HepG2 (cell line): ENCODE data around the gene TCN1. TPM values are rescaled to one million over a fixed set of nuclear protein-coding genes. Genes with fewer than 3 reads are reported as not detected.

ENCODE experiments used
- ARID2 ChIP-seq: sonication (generic); formaldehyde crosslinking; IDR thresholded peaks from 2 replicates; pipeline ENCODE4 v1.8.1; 2022; ENCODE audit warnings: mild to moderate bottlenecking, missing genetic modification reagents, borderline replicate concordance
- HNRNPK ChIP-seq: fragments of 200-400 bp; formaldehyde crosslinking; IDR thresholded peaks from 2 replicates; pipeline ENCODE4 v1.6.1; 2018; ENCODE audit warnings: low read length, low read depth, moderate library complexity, mild to moderate bottlenecking; ENCODE audit not compliant: poor library complexity, severe bottlenecking
- KLF16 ChIP-seq, 2 experiments: sonication (generic) in 1 of 2; formaldehyde crosslinking in 1 of 2; IDR thresholded peaks; 2 replicates each; pipeline versions ENCODE4 v1.6.1 to v1.8.0; 2016 to 2023; ENCODE audit warnings: missing genetic modification reagents in 2 of 2, missing compliant biosample characterization in 1 of 2
- MTA1 ChIP-seq: sonication (generic); formaldehyde crosslinking; IDR thresholded peaks from 2 replicates; pipeline ENCODE4 v1.4.0; 2020; ENCODE audit warnings: missing genetic modification reagents, mild to moderate bottlenecking, borderline replicate concordance
- NFATC3 ChIP-seq: sonication (generic); formaldehyde crosslinking; IDR thresholded peaks from 2 replicates; pipeline ENCODE4 v1.5.1; 2020; ENCODE audit warnings: mild to moderate bottlenecking, missing genetic modification reagents
- NR2F2 ChIP-seq: IDR thresholded peaks from 2 replicates; pipeline ENCODE4 v1.6.1; 2012; ENCODE audit warnings: low read depth, inconsistent platforms, borderline replicate concordance
- PRDM10 ChIP-seq: sonication (generic); formaldehyde crosslinking; IDR thresholded peaks from 2 replicates; pipeline ENCODE4 v1.4.0; 2020; ENCODE audit warnings: low read depth, missing genetic modification reagents
- RFX3 ChIP-seq: IDR thresholded peaks from 2 replicates; pipeline ENCODE4 v1.6.1; 2016; ENCODE audit warnings: missing biosample characterization, missing genetic modification reagents
- YEATS4 ChIP-seq: sonication (generic); formaldehyde crosslinking; IDR thresholded peaks from 2 replicates; pipeline ENCODE4 v1.4.0; 2020; ENCODE audit warnings: missing genetic modification reagents, borderline replicate concordance
- ZBED4 ChIP-seq: sonication (generic); formaldehyde crosslinking; IDR thresholded peaks from 2 replicates; pipeline ENCODE4 v1.4.0; 2020; ENCODE audit warnings: missing genetic modification reagents, borderline replicate concordance
- ZMAT5 ChIP-seq: sonication (generic); formaldehyde crosslinking; IDR thresholded peaks from 2 replicates; pipeline ENCODE4 v1.5.0; 2020; ENCODE audit warnings: mild to moderate bottlenecking, low read depth, missing genetic modification reagents, borderline replicate concordance
- ZMYM4 ChIP-seq: sonication (generic); formaldehyde crosslinking; IDR thresholded peaks from 2 replicates; pipeline ENCODE4 v1.8.1; 2023; ENCODE audit warnings: mild to moderate bottlenecking, missing genetic modification reagents
- ZNF264 ChIP-seq: sonication (generic); formaldehyde crosslinking; IDR thresholded peaks from 2 replicates; pipeline ENCODE4 v1.4.0; 2020; ENCODE audit warnings: missing genetic modification reagents
- ZNF362 ChIP-seq: sonication (generic); formaldehyde crosslinking; IDR thresholded peaks from 2 replicates; pipeline ENCODE4 v1.4.0; 2020; ENCODE audit warnings: missing genetic modification reagents, mild to moderate bottlenecking, borderline replicate concordance
- ZNF44 ChIP-seq: sonication (generic); formaldehyde crosslinking; IDR thresholded peaks from 2 replicates; pipeline ENCODE4 v1.5.1; 2020; ENCODE audit warnings: mild to moderate bottlenecking, missing genetic modification reagents
- ZNF556 ChIP-seq: sonication (generic); formaldehyde crosslinking; IDR thresholded peaks from 2 replicates; pipeline ENCODE4 v1.4.0; 2020; ENCODE audit warnings: mild to moderate bottlenecking, missing genetic modification reagents, borderline replicate concordance
- ZNF558 ChIP-seq: sonication (generic); formaldehyde crosslinking; IDR thresholded peaks from 2 replicates; pipeline ENCODE4 v1.9.0; 2022; ENCODE audit warnings: mild to moderate bottlenecking, missing genetic modification reagents, borderline replicate concordance
- ZNF570 ChIP-seq: sonication (generic); formaldehyde crosslinking; IDR thresholded peaks from 2 replicates; pipeline ENCODE4 v1.4.0; 2020; ENCODE audit warnings: mild to moderate bottlenecking, missing genetic modification reagents, borderline replicate concordance
- polyA plus RNA-seq, 8 experiments: library from polyadenylated mRNA; depleted of rRNA in 3 of 8; stranded (reverse) in 7 of 8; unstranded in 1 of 8; fragments of >200 nt; fragmentation: Illumina TruSeq in 4 of 8; extraction: Trizol in 4 of 8; gene quantifications; 2 replicates each; pipeline versions ENCODE4 v1.2.1 to v1.2.3, GENCODE V29; 2011 to 2016; ENCODE audit warnings: low read depth in 4 of 8, missing spikeins in 1 of 8, mixed read lengths in 1 of 8; ENCODE audit not compliant: insufficient read depth in 1 of 8
- total RNA-seq, 5 experiments: library from RNA; depleted of rRNA; stranded (reverse); fragments of >200 nt; fragmentation: Illumina TruSeq; extraction: Trizol; gene quantifications; 2 replicates each; pipeline ENCODE4 v1.2.3, GENCODE V29; 2016; ENCODE audit warnings: low read depth in 1 of 5

Gene TCN1
- total and polyA plus RNA-seq, 2 of the 13 experiments (the other 11 are each of a cell fraction or from before 2014, with no cell fraction given) = not detected

GRCh38 chr11:59810189-59810910 is 55.9 kb downstream of the TCN1 start, which contains the start of gene MRPL16 (continued):
- TF ChIP-seq PRDM10 (CRISPR knock-in tag) (peak; percentile 57), ZBED4 (CRISPR knock-in tag) (peak; percentile 53; the same call in 1 of the 2 replicates), NR2F2 (no peak), ZNF362 (CRISPR knock-in tag) (peak; percentile 51; the same call in 1 of the 2 replicates), ZMYM4 (CRISPR knock-in tag) (peak; percentile 97), YEATS4 (CRISPR knock-in tag) (peak; percentile 80), RFX3 (CRISPR knock-in tag) (0 out of 2 replicates have a peak, but pooled peaks have one; percentile 34), ZNF558 (CRISPR knock-in tag) (peak; percentile 93; the same call in 1 of the 2 replicates), ZNF556 (CRISPR knock-in tag) (peak; percentile 91), MTA1 (CRISPR knock-in tag) (no peak; the same call in 1 of the 2 replicates), HNRNPK (peak; percentile 28), ZNF570 (CRISPR knock-in tag) (no peak), ZMAT5 (CRISPR knock-in tag) (0 out of 2 replicates have a peak, but pooled peaks have one; percentile 39), ZNF264 (CRISPR knock-in tag) (no peak), ARID2 (CRISPR knock-in tag) (0 out of 2 replicates have a peak, but pooled peaks have one; percentile 32), NFATC3 (CRISPR knock-in tag) (peak; percentile 77; the same call in 1 of the 2 replicates), KLF16 (CRISPR knock-in tag; IDR thresholded peaks at IDR 0.05) (peak in 1 of 2 experiments; percentile 82; a peak in 2 of 4 replicates), ZNF44 (peak; percentile 92; the same call in 1 of the 2 replicates)
